Mucosa of descending colon (tissue), 3 donors: Measurements from ENCODE around the gene TNNC2. TPM values are rescaled to one million over a fixed set of nuclear protein-coding genes. Genes with fewer than 3 reads are reported as not detected.
A peak's percentile ranks its signal among the peaks of the same experiment; 100 is the strongest.

Experiments used
- ATAC-seq: fragments of 200-7000 bp; cut with Tn5 transposase; one replicate; pipeline ENCODE4 v1.9.1; 2020; ENCODE audit warnings: mild to moderate bottlenecking, moderate library complexity
- DNase-seq, 3 donors: peaks; one replicate each; pipeline ENCODE4 v3.0.0-alpha.2; 2020
- H3K36me3 ChIP-seq: fragments of 200-600 bp; one replicate; pipeline ENCODE4 v1.8.0; 2021; ENCODE audit warnings: low read depth, mild to moderate bottlenecking
- H3K4me1 ChIP-seq: fragments of 200-600 bp; one replicate; pipeline ENCODE4 v1.8.0; 2021; ENCODE audit warnings: low read depth, mild to moderate bottlenecking
- H3K4me3 ChIP-seq: fragments of 200-600 bp; one replicate; pipeline ENCODE4 v1.8.0; 2021; ENCODE audit warnings: mild to moderate bottlenecking
- H3K9me3 ChIP-seq: fragments of 200-600 bp; one replicate; pipeline ENCODE4 v1.8.0; 2021; ENCODE audit warnings: mild to moderate bottlenecking
- CTCF ChIP-seq: fragments of 200-600 bp; IDR thresholded peaks from one replicate; pipeline ENCODE4 v1.8.0; 2022; ENCODE audit warnings: antibody characterized with exemption, mild to moderate bottlenecking
- intact Hi-C, 2 donors: fragments of 100-400 bp; cut with DNase I in 1 of 2; cut with micrococcal nuclease in 1 of 2; formaldehyde crosslinking; loops; one replicate each; pipeline versions ENCODE4 v1.11.0 to v1.11.1; 2022; cut with DNase I, micrococcal nuclease
- total RNA-seq, 3 donors: library from RNA; stranded (reverse); fragmentation: NEBNext Ultra II Directional in 2 of 3; extraction: Animal tissue kit (Norgen Biotek cat#: 25700) in 2 of 3; gene quantifications; one replicate each; pipeline versions ENCODE4 v1.2.1 to v1.2.4, GENCODE V29; 2021 to 2023
- donor health status: DM: no; HTN: no; CAD: no; lungs with moderate emphysema.
- donor health status: DM: no; HTN: no; CAD: no.
- donor health status: DM: no; HTN: yes; CAD: no.

The TNNC2 gene
- total RNA-seq, 3 donors from 2014 or later: 2.1 to 5.4 (median 3.1) TPM

DNA sequence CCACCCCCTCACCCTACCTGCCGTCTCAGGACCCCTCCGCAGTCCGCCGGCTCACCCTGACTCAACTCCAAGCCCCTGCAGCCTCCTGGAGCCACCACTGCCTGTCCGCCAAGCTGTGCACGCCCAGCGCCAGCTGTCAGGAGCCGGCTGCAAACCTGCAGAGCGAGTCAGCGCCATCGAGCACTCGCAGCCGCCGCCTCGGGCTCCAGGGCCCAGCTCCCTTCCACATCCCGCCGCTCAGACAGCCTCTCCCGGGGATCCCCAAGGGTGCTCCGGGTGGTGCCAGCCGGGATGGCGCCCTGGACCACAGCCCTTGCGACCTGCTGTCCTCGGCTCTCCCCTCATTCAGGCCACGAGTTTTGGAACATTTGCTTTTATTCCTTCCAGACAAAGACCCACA, 4.3 kb downstream of the TNNC2 start:
- DNase-seq (peak; percentile 71 to 79 (median 73)), ATAC-seq (peak; percentile 76)
- no peaks in the 10 kb centered on the region for H3K36me3 ChIP-seq
- peaks cover 11% of the 10 kb centered on the region for H3K4me1 ChIP-seq
- H3K9me3 ChIP-seq: no peaks in the 10 kb centered on the region
- intact Hi-C loops: loop anchor here in 1 of 2 donors (10.0 kb wide), 1 partner anchor 112 kb away; the partner anchor contains the start of gene PCIF1
- no peak for TF ChIP-seq CTCF
- no peak overlapping the region for H3K4me3 ChIP-seq

- no peaks in the 10 kb centered on the region for H3K9me3 ChIP-seq
- ATAC-seq: peak; percentile 85
- H3K36me3 ChIP-seq: no peaks in the 10 kb centered on the region
- peaks cover 11% of the 10 kb centered on the region for H3K4me1 ChIP-seq
- DNase-seq: peak in 1 of 3 donors; percentile 77
- intact Hi-C loops: loop anchor here in 1 of 2 donors (10.0 kb wide), 1 partner anchor 113 kb away; the partner anchor contains the start of gene PCIF1
- TF ChIP-seq CTCF: no peak
- H3K4me3 ChIP-seq: no peak overlapping the region
Observed at GRCh38 chr20:45821947-45822346, 5.2 kb downstream of the TNNC2 start.

DNA sequence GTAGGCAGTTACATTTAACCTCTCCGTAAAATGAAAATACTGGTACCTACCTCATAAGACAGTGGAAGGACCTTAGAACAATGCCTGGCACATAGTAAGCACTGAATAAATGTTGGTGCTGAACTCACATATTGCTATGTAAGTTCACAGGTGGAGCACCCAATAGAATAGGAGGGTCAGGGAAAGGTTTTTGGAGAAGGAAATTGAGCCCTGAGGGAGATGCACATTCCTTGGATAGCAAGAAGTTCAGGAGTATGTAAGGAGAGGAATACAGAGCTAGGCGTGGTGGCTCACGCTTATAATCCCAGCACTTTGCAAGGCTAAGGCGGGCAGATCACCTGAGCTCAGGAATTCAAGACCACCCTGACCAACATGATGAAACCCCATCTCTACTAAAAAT, 7.6 kb downstream of the TNNC2 start:
- no peaks in the 10 kb centered on the region for H3K9me3 ChIP-seq
- H3K36me3 ChIP-seq: no peaks in the 10 kb centered on the region
- H3K4me1 ChIP-seq: peaks cover 11% of the 10 kb centered on the region
- H3K4me3 ChIP-seq: no peak overlapping the region
- intact Hi-C loops: no loop called here
- ATAC-seq: no peak
- DNase-seq: no peak
- TF ChIP-seq CTCF: no peak

DNA sequence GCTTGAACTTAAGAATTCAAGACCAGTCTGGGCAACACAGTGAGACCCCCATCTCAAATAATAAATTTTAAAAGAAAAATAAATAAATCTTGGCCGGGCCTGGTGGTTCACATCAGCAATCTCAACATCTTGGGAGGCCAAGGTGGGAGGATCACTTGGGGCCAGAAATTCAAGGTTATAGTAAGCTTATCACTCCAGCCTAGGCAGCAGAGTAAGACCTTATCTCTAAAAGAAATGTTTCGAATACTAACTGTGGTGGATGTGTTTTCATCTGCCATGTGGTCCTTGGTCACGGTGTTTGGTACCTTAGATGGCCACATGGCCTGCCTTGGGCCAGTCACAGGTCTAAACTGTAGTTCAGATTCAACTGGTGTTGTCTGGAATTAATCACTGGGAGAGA, 8.9 kb downstream of the TNNC2 start:
- Histone ChIP-seq H3K9me3 (no peaks in the 10 kb centered on the region), H3K36me3 (no peaks in the 10 kb centered on the region), H3K4me1 (peaks cover 10% of the 10 kb centered on the region), H3K4me3 (no peak overlapping the region)
- no peak for ATAC-seq
- DNase-seq: no peak
- intact Hi-C loops: no loop called here
- TF ChIP-seq CTCF: no peak

- intact Hi-C loops: no loop called here
Observed at GRCh38 chr20:45817376-45818194, 9.5 kb downstream of the TNNC2 start.

More at GRCh38 chr20:45817376-45818194, 9.5 kb downstream of the TNNC2 start:
- DNase-seq: no peak
- peaks cover 9% of the 10 kb centered on the region for H3K4me1 ChIP-seq
- H3K36me3 ChIP-seq: no peaks in the 10 kb centered on the region
- no peak for ATAC-seq
- H3K9me3 ChIP-seq: no peaks in the 10 kb centered on the region
- H3K4me3 ChIP-seq: no peak overlapping the region
- no peak for TF ChIP-seq CTCF
